GM19372 (cell line): ENCODE measurements around the gene CDKN2D.

Experiments
- ATAC-seq: cut with Tn5 transposase; IDR thresholded peaks from one replicate; pipeline ENCODE4 v1.9.1; 2021; ENCODE audit warnings: mild to moderate bottlenecking, low read depth, moderate library complexity; ENCODE audit not compliant: unreplicated experiment

The CDKN2D gene

DNA sequence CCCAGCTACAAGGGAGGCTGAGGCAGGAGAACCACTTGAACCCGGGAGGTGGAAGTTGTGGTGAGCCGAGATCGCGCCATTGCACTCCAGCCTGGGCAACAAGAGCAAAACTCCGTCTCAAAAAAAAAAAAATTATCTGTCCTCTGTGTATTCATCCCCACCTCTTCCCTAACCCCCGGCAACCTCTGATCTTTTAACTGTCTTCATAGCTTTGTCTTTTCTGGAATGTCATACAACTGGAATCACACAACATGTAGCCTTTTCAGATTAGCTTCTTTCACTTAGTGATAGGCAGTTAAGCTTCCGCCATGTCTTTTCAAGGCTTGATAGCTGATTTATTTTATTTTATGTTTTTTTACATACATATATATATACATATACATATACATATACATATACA, 43.1 kb downstream of the CDKN2D start:
- ATAC-seq, result no peak

DNA sequence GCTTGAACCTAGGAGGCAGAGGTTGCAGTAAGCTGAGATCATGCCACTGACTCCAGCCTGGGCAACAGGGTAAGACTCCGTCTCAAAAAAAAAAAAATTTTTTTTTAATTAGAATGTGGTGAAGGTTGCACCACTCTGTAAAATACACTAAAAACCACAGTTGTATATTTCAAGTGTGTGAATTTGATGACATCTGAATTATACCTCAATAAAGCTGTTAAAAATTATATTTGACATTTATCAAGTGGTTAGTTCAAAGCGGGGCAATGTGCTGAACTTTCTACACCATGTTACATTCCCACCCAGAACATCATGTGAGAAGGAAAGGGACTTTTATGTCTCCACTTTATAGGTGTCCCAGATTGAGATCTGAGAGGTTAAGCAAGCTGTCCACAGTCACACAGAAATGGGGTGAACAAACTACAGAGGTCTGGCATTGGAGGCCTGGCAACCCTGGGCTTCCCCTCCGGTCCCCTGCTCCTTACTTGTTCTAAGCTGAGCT, 45.6 kb downstream of the CDKN2D start:
- ATAC-seq, result no peak

DNA sequence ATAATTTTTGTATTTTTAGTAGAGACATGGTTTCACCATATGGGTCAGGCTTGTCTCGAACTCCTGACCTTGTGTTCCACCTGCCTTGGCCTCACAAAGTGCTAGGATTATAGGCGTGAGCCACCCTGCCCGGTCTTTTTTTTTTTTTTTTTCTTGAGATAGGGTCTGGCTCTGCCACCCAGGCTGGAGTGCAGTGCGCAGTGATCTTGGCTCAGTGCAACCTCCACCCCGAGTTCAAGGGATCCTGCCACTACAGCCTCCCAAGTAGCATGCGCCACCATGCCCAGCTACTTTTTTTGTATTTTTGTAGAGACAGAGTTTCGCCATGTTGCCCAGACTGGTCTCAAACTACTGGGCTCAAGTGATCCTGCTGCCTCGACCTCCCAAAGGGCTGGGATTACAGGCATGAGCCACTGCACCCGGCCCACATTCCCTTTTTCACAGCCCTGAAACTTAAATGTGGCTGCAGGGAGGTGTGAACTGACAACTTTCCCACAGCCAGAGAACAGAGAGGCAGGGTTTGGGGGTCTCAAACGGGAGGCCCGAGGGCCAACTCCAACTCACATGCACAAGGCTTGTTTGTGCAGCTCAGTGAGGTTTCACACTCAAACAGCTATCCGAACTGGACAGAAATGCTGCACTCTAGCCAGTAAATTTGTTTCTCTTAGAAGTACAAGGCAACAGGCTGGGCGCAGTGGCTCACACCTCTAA, 47.2 kb downstream of the CDKN2D start:
- no peak for ATAC-seq

DNA sequence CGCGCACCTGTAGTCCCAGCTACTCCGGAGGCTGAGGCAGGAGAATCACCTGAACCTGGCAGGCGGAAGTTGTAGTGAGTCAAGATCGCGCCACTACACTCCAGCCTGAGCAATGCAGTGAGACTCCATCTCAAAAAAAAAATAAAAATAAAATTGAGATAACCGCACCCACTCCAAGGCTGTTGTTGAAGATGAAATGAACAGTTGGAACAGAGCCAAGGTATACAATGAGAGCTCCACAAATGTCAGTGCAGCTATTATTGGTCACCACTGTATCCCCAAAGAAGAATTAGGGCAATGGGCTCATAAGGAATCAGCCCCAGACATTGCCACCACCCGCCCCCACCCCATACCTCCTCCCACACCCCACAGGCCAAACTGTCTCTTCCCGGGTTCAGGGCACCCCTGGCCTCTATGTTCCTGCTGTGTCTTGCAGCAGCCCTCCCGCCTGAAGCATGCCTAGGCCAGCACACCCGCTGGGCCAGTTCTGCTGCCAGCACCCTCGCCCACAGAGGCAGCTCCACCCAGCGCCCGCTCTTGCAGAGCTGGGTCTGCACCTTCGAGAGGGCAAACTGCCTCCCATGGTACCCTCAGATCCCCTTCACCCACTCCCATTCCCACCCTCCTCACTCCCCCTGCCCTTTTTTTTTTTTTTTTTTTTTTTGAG, 48.0 kb downstream of the CDKN2D start:
- no peak for ATAC-seq

DNA sequence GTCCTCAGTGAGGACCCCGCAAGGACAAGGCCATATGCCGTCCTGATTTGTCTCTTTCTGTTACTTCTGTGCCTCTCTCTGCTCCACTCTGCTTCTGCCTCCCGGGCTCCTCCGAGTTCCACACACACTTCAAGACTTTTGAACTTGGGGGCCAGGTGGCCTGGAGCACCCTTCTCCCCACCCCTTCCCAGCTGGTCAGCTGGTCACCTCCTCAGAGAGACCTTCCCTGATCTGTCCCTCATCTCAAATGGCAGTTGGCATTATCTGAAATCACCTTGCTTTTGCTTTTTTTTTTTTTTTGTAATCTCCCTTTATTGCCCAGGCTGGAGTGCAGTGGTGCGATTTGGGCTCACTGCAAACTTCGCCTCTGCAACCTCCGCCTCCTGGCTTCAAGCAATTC, 49.4 kb downstream of the CDKN2D start:
- ATAC-seq, result no peak

DNA sequence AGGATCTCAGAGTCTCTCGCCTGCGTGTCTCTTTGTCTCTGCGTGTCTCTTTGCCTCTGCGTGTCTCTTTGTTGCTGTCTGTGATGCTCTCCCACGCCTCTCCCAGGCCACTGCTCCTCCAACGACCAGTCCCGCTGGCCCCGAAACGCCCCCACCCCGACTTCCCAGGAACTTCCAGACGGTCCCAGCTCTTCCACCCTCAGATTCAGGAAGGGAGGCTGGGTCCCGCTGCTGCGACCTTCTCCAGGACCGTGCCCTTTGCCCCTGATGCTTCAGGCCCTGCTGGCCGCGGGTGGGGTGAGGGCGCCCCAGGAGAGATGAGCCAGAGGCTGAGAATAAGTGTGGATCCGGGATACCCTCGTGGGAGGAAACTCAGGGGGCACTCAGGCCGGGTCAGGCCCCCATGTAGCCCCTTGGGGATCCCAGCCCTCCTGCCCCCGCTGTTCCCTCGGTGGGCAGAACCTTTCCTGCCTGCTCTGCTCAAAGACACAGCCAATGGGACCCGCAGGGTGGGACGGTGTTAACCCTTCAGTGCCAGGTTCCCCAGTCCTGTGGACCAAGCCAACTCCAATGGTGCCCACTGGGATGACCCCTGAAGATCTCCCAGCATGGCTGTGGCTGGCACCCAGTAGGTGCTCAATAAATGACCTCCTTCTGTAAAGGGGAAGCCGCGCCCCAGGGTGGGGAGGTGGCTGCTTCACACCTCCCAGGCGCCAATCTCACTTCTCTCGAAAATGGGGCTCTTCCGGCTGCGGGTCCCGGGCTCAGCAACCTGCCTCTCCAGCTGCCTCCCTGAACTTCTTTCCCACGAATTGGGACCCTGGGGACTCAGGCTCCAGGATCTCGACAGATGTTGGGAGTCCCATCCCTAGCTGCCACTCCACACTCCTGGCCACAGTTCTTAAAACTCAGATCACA, 50.1 kb downstream of the CDKN2D start:
- no peak for ATAC-seq

DNA sequence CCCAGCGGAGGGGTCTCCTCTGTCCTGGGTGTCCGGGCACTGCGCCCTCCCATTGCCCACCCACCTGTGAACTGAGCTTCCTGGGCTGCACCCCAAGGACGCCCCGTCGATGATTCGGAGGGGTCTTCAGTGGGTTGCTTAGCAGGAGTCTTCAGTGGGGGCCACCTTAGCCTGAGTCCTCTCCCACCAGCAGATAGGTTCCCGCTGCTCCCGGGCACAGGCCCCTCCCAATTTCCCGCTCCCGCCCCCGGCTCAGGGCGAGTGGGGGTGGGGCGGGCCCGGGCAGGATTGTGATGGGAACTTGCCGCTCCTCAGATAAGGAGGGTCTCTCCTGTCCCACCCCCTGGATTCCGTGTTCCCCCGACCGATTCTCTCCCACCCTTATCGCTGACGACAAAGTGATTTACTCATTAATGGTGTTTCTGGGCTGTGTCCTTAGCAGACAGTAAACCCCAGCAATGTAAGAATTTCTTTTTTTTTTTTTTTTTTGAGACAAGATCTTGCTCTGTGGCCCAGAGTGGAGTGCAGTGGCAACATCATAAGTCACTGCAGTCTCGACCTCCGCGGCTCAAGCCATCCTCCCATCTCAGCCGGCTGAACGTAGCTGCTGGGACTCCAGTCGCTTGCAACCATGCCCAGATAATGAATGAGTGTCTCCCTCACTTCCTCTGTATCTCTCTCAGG, 50.9 kb downstream of the CDKN2D start:
- ATAC-seq, result no peak

DNA sequence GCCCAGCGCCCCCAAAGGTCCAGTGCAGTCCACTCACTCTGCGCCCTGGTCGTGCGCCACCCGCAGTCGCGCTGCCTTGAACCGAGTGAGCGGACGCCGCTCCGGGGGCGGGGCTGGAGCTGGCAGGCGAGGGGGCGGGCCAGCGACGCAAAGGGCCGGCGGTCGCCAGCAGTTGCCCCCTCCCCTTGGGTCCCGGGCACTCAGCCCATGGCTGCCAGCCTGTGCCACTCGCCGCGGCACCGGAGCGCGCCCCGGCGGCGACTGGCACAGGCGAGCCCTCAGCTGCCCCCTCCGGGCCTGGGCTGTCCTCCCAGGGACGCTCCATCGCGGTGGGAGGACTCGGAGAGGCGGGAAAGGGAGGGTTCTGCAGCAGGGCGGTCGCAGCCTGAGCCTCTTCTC, 51.4 kb downstream of the CDKN2D start, which contains the start of gene S1PR5:
TSS of gene S1PR5 (minus strand) at position 87 of the 399 bp plus-strand sequence. CDS start 2,436 bp downstream, outside the sequence.
- ATAC-seq, result no peak

DNA sequence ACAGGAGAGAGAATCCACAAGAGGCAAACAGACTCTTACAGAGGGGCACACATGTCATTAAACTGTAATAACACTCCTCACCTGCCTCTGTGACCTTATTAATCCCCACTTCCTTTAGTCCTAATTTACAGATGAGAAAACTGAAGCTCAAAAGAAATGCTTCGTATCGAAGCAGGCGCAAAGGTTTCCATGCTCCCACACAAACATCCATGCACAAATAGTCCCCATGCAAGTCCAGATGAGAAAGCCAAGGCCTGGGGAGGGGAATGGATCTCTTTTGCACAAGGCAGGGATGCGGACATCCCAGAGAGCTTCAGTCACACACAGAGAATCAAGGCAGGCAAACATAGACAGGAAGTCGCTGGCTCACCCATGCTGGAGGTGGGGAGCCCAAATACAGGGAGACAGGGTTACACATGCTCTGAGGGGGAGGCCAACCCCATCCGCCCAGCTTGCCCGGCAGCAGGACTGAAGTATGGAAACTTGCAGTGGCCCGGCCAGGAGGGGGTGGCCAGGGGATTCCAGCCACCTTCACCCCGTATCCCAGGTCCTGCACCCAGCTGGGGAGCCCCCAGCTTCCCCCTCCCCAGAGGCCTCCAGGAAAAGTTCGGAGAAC, 52.0 kb downstream of the CDKN2D start:
- ATAC-seq, result no peak
